CD4-positive, alpha-beta T cell treated with Interleukin-15 for 1 hour (primary cell): Measurements from ENCODE around the gene ABL2.
"Not testable (repeated sequence)": the region's sequence is repeated elsewhere in the genome, so short reads cannot be mapped to it uniquely, and the experiment has no call there.

Experiments
- DNase-seq: peaks from one replicate; pipeline ENCODE4 v3.0.0-alpha.2; 2020

Gene ABL2

GRCh38 chr1:179167955-179168354 lies 61.5 kb downstream of the ABL2 start:
- no peak for DNase-seq

GRCh38 chr1:179167418-179167777 lies 62.1 kb downstream of the ABL2 start:
- DNase-seq = no peak

GRCh38 chr1:179166663-179167417 lies 62.6 kb downstream of the ABL2 start:
- DNase-seq = no peak

GRCh38 chr1:179164494-179164893 lies 65.0 kb downstream of the ABL2 start:
- DNase-seq = no peak

GRCh38 chr1:179156708-179157107 lies 72.8 kb downstream of the ABL2 start:
- no peak for DNase-seq

- DNase-seq = no peak
Observed at GRCh38 chr1:179156026-179156425, 73.5 kb downstream of the ABL2 start.

GRCh38 chr1:179155615-179156014 lies 73.9 kb downstream of the ABL2 start:
- no peak for DNase-seq

- DNase-seq = no peak
Observed at GRCh38 chr1:179154437-179154836, 75.0 kb downstream of the ABL2 start.

GRCh38 chr1:179153217-179153616 lies 76.3 kb downstream of the ABL2 start:
- no peak for DNase-seq

GRCh38 chr1:179151908-179152682 lies 77.4 kb downstream of the ABL2 start:
- no peak for DNase-seq

GRCh38 chr1:179146911-179147310 lies 82.6 kb downstream of the ABL2 start:
- no peak for DNase-seq

- DNase-seq = no peak
Observed at GRCh38 chr1:179146476-179146875, 83.0 kb downstream of the ABL2 start.

- no peak for DNase-seq
Observed at GRCh38 chr1:179145521-179145920, 84.0 kb downstream of the ABL2 start.

GRCh38 chr1:179144626-179145025 lies 84.9 kb downstream of the ABL2 start:
- DNase-seq = no peak

GRCh38 chr1:179143322-179143721 lies 86.2 kb downstream of the ABL2 start:
- DNase-seq = no peak

- no peak for DNase-seq
Observed at GRCh38 chr1:179142889-179143299, 86.6 kb downstream of the ABL2 start.

GRCh38 chr1:179141592-179142251 lies 87.8 kb downstream of the ABL2 start:
- no peak for DNase-seq

- DNase-seq = not testable (repeated sequence)
Observed at GRCh38 chr1:179138755-179139154, 90.7 kb downstream of the ABL2 start.

- DNase-seq = no peak
Observed at GRCh38 chr1:179137617-179138255, 91.7 kb downstream of the ABL2 start.

GRCh38 chr1:179135707-179136106 lies 93.8 kb downstream of the ABL2 start:
- not testable (repeated sequence) for DNase-seq

GRCh38 chr1:179135168-179135567 lies 94.3 kb downstream of the ABL2 start:
- DNase-seq = not testable (repeated sequence)

- no peak for DNase-seq
Observed at GRCh38 chr1:179129702-179130473, 99.6 kb downstream of the ABL2 start.

- DNase-seq = no peak
Observed at GRCh38 chr1:179128520-179128919, 101.0 kb downstream of the ABL2 start.
